ENCODE data around the gene SLC7A1.

The SLC7A1 gene

GRCh38 chr13:29527511-29527910 is 68.0 kb downstream of the SLC7A1 start:
- Mint-ChIP-seq H3K36me3 (ENCODE audit: insufficient read depth) (peaks cover 14% of the 10 kb centered on the region), H3K27ac (peak overlapping the region in 1 of 2 donors; percentile 2), H3K9me3 (no peaks in the 10 kb centered on the region), H3K4me3 (no peak overlapping the region), H3K4me1 (ENCODE audit: low read depth in 2 of 2) (peaks cover 14 to 20% of the 10 kb centered on the region in 2 donors), H3K27me3 (no peaks in the 10 kb centered on the region)
- DNase-seq (no peak), ATAC-seq (replicated peaks) (no peak)

- H3K4me1 Mint-ChIP-seq (ENCODE audit: low read depth in 2 of 2) = peaks cover 14 to 20% of the 10 kb centered on the region in 2 donors
- DNase-seq = no peak
- no peaks in the 10 kb centered on the region for H3K27me3 Mint-ChIP-seq
- H3K36me3 Mint-ChIP-seq (ENCODE audit: insufficient read depth) = peaks cover 19% of the 10 kb centered on the region
- H3K9me3 Mint-ChIP-seq = no peaks in the 10 kb centered on the region
- peak overlapping the region in 1 of 2 donors; percentile 2 for H3K27ac Mint-ChIP-seq
- no peak for ATAC-seq (replicated peaks)
- H3K4me3 Mint-ChIP-seq = no peak overlapping the region
Measured at GRCh38 chr13:29526741-29527140, 68.7 kb downstream of the SLC7A1 start.

- H3K36me3 Mint-ChIP-seq (ENCODE audit: insufficient read depth) = peaks cover 20% of the 10 kb centered on the region
- peak overlapping the region in 1 of 2 donors; percentile 49 for H3K27ac Mint-ChIP-seq
- H3K9me3 Mint-ChIP-seq = no peaks in the 10 kb centered on the region
- H3K27me3 Mint-ChIP-seq = no peaks in the 10 kb centered on the region
- DNase-seq (no peak), ATAC-seq (replicated peaks) (no peak)
- no peak overlapping the region for H3K4me3 Mint-ChIP-seq
- H3K4me1 Mint-ChIP-seq (ENCODE audit: low read depth in 2 of 2) = peaks cover 13 to 19% of the 10 kb centered on the region in 2 donors
Measured at GRCh38 chr13:29525757-29526156, 69.7 kb downstream of the SLC7A1 start.

- Mint-ChIP-seq H3K4me1 (ENCODE audit: low read depth in 2 of 2) (peaks cover 4 to 12% of the 10 kb centered on the region in 2 donors), H3K27me3 (no peaks in the 10 kb centered on the region), H3K4me3 (no peak overlapping the region), H3K36me3 (ENCODE audit: insufficient read depth) (peaks cover 16% of the 10 kb centered on the region), H3K27ac (no peak overlapping the region), H3K9me3 (no peaks in the 10 kb centered on the region)
- ATAC-seq (replicated peaks) (no peak), DNase-seq (no peak)
Measured at GRCh38 chr13:29524641-29525040, 70.8 kb downstream of the SLC7A1 start.

GRCh38 chr13:29524176-29524575 is 71.3 kb downstream of the SLC7A1 start:
- Mint-ChIP-seq H3K4me3 (no peak overlapping the region), H3K27ac (no peak overlapping the region), H3K27me3 (no peaks in the 10 kb centered on the region), H3K4me1 (ENCODE audit: low read depth in 2 of 2) (peaks cover 0 to 7% of the 10 kb centered on the region in 2 donors), H3K9me3 (no peaks in the 10 kb centered on the region), H3K36me3 (ENCODE audit: insufficient read depth) (peaks cover 11% of the 10 kb centered on the region)
- no peak for ATAC-seq (replicated peaks)
- DNase-seq = no peak

GRCh38 chr13:29523199-29523961 is 72.1 kb downstream of the SLC7A1 start:
- Mint-ChIP-seq H3K27ac (no peak overlapping the region), H3K27me3 (no peaks in the 10 kb centered on the region), H3K36me3 (ENCODE audit: insufficient read depth) (peaks cover 11% of the 10 kb centered on the region), H3K9me3 (no peaks in the 10 kb centered on the region), H3K4me1 (ENCODE audit: low read depth in 2 of 2) (peaks cover 0 to 4% of the 10 kb centered on the region in 2 donors), H3K4me3 (no peak overlapping the region)
- ATAC-seq (replicated peaks) = no peak
- DNase-seq = no peak

- DNase-seq = no peak
- Mint-ChIP-seq H3K27ac (peak overlapping the region in 1 of 2 donors; percentile 20), H3K4me3 (no peak overlapping the region), H3K36me3 (ENCODE audit: insufficient read depth) (peaks cover 11% of the 10 kb centered on the region), H3K9me3 (no peaks in the 10 kb centered on the region), H3K4me1 (ENCODE audit: low read depth in 2 of 2) (peaks cover 0 to 4% of the 10 kb centered on the region in 2 donors), H3K27me3 (no peaks in the 10 kb centered on the region)
- no peak for ATAC-seq (replicated peaks)
Measured at GRCh38 chr13:29522044-29522685, 73.3 kb downstream of the SLC7A1 start.

GRCh38 chr13:29521336-29521735 is 74.2 kb downstream of the SLC7A1 start:
- H3K27ac Mint-ChIP-seq = no peak overlapping the region
- H3K4me3 Mint-ChIP-seq = no peak overlapping the region
- H3K9me3 Mint-ChIP-seq = no peaks in the 10 kb centered on the region
- DNase-seq (no peak), ATAC-seq (replicated peaks) (no peak)
- no peaks in the 10 kb centered on the region for H3K27me3 Mint-ChIP-seq
- peaks cover 11% of the 10 kb centered on the region for H3K36me3 Mint-ChIP-seq (ENCODE audit: insufficient read depth)
- H3K4me1 Mint-ChIP-seq (ENCODE audit: low read depth in 2 of 2) = peaks cover 0 to 4% of the 10 kb centered on the region in 2 donors

GRCh38 chr13:29520671-29521070 is 74.8 kb downstream of the SLC7A1 start:
- no peak for ATAC-seq (replicated peaks)
- Mint-ChIP-seq H3K36me3 (ENCODE audit: insufficient read depth) (peaks cover 11% of the 10 kb centered on the region), H3K27me3 (no peaks in the 10 kb centered on the region), H3K4me1 (ENCODE audit: low read depth in 2 of 2) (peaks cover 0 to 4% of the 10 kb centered on the region in 2 donors), H3K4me3 (no peak overlapping the region), H3K27ac (no peak overlapping the region), H3K9me3 (no peaks in the 10 kb centered on the region)
- no peak for DNase-seq

- peaks cover 11% of the 10 kb centered on the region for H3K36me3 Mint-ChIP-seq (ENCODE audit: insufficient read depth)
- ATAC-seq (replicated peaks) (no peak), DNase-seq (no peak)
- no peaks in the 10 kb centered on the region for H3K9me3 Mint-ChIP-seq
- H3K27me3 Mint-ChIP-seq = no peaks in the 10 kb centered on the region
- H3K27ac Mint-ChIP-seq = peak overlapping the region in 1 of 2 donors; percentile 2
- H3K4me3 Mint-ChIP-seq = no peak overlapping the region
- peaks cover 0 to 4% of the 10 kb centered on the region in 2 donors for H3K4me1 Mint-ChIP-seq (ENCODE audit: low read depth in 2 of 2)
Measured at GRCh38 chr13:29519921-29520320, 75.6 kb downstream of the SLC7A1 start.

- no peak for DNase-seq
- Mint-ChIP-seq H3K27me3 (no peaks in the 10 kb centered on the region), H3K4me1 (ENCODE audit: low read depth in 2 of 2) (peaks cover 0 to 4% of the 10 kb centered on the region in 2 donors), H3K27ac (no peak overlapping the region), H3K9me3 (no peaks in the 10 kb centered on the region), H3K4me3 (no peak overlapping the region), H3K36me3 (ENCODE audit: insufficient read depth) (peaks cover 8% of the 10 kb centered on the region)
- ATAC-seq (replicated peaks) = no peak
Measured at GRCh38 chr13:29516880-29517279, 78.6 kb downstream of the SLC7A1 start.

GRCh38 chr13:29516012-29516411 is 79.5 kb downstream of the SLC7A1 start:
- Mint-ChIP-seq H3K27me3 (no peaks in the 10 kb centered on the region), H3K36me3 (ENCODE audit: insufficient read depth) (peaks cover 7% of the 10 kb centered on the region), H3K4me1 (ENCODE audit: low read depth in 2 of 2) (peaks cover 0 to 4% of the 10 kb centered on the region in 2 donors), H3K9me3 (no peaks in the 10 kb centered on the region), H3K4me3 (no peak overlapping the region), H3K27ac (no peak overlapping the region)
- DNase-seq (no peak), ATAC-seq (replicated peaks) (no peak)

- H3K27ac Mint-ChIP-seq = no peak overlapping the region
- DNase-seq (no peak), ATAC-seq (replicated peaks) (no peak)
- no peak overlapping the region for H3K4me3 Mint-ChIP-seq
- peaks cover 8% of the 10 kb centered on the region for H3K36me3 Mint-ChIP-seq (ENCODE audit: insufficient read depth)
- no peaks in the 10 kb centered on the region for H3K9me3 Mint-ChIP-seq
- no peaks in the 10 kb centered on the region for H3K27me3 Mint-ChIP-seq
- peaks cover 0 to 4% of the 10 kb centered on the region in 2 donors for H3K4me1 Mint-ChIP-seq (ENCODE audit: low read depth in 2 of 2)
Measured at GRCh38 chr13:29515372-29515771, 80.1 kb downstream of the SLC7A1 start.

- DNase-seq (no peak), ATAC-seq (replicated peaks) (no peak)
- H3K4me3 Mint-ChIP-seq = no peak overlapping the region
- H3K27me3 Mint-ChIP-seq = no peaks in the 10 kb centered on the region
- no peaks in the 10 kb centered on the region for H3K9me3 Mint-ChIP-seq
- no peak overlapping the region for H3K27ac Mint-ChIP-seq
- peaks cover 0 to under 1% of the 10 kb centered on the region in 2 donors for H3K4me1 Mint-ChIP-seq (ENCODE audit: low read depth in 2 of 2)
- peaks cover 8% of the 10 kb centered on the region for H3K36me3 Mint-ChIP-seq (ENCODE audit: insufficient read depth)
Measured at GRCh38 chr13:29514720-29515310, 80.7 kb downstream of the SLC7A1 start.
